GM18873 (cell line): ENCODE measurements around the gene PLEKHM1.
"Not testable (repeated sequence)": the region's sequence is repeated elsewhere in the genome, so short reads cannot be mapped to it uniquely, and the experiment has no call there.

Source experiments
- ATAC-seq: cut with Tn5 transposase; IDR thresholded peaks from one replicate; pipeline ENCODE4 v1.9.1; 2021; ENCODE audit warnings: mild to moderate bottlenecking, moderate library complexity, moderate number of reproducible peaks; ENCODE audit not compliant: unreplicated experiment, low FRiP score

Gene PLEKHM1

GRCh38 chr17:45490615-45491433, at the start of gene PLEKHM1:
Gene PLEKHM1 (minus strand): TSS chr17:45490721. CDS start chr17:45482484, 8,237 bp downstream.
- ATAC-seq: peak; percentile 77

GRCh38 chr17:45538168-45538567, 47.6 kb upstream of the PLEKHM1 start:
- not testable (repeated sequence) for ATAC-seq

- ATAC-seq: not testable (repeated sequence)
These were observed 15.6 kb upstream of the PLEKHM1 start for GRCh38 chr17:45506072-45506471.

GRCh38 chr17:45505183-45505582, 14.7 kb upstream of the PLEKHM1 start:
- not testable (repeated sequence) for ATAC-seq

- not testable (repeated sequence) for ATAC-seq
These were observed 10.7 kb upstream of the PLEKHM1 start for GRCh38 chr17:45501092-45501707.

DNA sequence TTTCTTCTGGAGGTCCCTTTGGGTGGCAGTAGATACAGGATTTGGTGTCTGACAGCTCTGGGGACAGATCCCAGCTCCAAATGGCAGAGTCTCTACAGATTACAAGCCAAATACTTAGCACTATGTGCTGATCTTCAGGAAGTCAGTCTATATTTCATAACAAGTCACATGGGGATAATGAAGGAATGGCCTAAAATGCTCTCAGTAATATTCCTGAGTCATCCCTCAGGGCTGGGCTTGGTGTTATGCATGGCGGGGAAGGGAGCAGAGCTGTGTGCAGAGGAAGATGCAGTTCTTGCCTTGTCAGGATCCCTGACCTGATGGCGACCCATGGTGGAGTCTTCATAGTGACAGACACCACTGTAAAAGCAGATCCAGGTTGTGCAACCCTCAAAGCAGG, 10.0 kb upstream of the PLEKHM1 start:
- ATAC-seq: not testable (repeated sequence)

- ATAC-seq: not testable (repeated sequence)
These were observed 8.7 kb upstream of the PLEKHM1 start for GRCh38 chr17:45499208-45499607.

GRCh38 chr17:45498377-45498776, 7.9 kb upstream of the PLEKHM1 start:
- not testable (repeated sequence) for ATAC-seq

GRCh38 chr17:45497449-45497848, 6.9 kb upstream of the PLEKHM1 start:
- not testable (repeated sequence) for ATAC-seq

- not testable (repeated sequence) for ATAC-seq
These were observed 6.0 kb upstream of the PLEKHM1 start for GRCh38 chr17:45496507-45496906.

DNA sequence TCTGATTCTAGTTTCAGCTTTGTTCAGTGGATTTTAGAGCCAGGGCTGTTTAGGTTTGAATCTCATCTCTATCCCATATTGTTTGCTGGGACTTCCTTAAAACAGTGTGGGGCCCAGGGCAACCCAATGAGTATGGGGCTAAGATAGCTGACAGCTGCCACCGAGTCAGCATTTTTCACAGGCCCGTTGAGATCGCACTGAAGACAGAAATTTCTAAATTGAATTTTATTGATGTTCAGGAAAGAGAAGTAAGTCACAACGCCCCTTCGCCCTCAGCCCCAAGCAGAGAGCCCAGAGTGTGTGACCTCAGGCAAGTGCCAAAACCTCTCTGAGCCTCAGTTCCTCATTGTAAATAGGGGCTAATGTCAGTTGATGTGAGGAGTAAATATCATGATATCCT, 4.0 kb upstream of the PLEKHM1 start:
- not testable (repeated sequence) for ATAC-seq

DNA sequence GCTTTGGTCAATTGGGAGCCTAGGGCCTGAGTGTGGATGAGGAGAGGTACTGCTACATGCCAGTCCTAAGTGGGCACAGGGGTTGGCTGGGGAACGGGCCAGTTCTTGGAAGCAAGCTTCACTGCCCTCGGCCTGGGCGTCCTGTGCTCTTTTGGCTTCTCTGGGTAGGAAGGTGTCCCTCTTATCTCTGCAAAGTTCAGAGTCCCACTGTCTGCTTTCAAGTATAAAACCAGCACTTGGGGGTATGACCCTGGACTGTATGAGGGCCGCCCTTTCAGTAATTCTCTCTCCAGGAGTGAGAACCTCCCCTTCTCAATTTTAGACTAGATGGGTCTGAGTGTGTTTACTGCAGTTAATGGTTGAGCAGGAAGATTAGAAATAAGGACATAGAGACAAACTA, 1.6 kb upstream of the PLEKHM1 start:
- ATAC-seq: not testable (repeated sequence)

DNA sequence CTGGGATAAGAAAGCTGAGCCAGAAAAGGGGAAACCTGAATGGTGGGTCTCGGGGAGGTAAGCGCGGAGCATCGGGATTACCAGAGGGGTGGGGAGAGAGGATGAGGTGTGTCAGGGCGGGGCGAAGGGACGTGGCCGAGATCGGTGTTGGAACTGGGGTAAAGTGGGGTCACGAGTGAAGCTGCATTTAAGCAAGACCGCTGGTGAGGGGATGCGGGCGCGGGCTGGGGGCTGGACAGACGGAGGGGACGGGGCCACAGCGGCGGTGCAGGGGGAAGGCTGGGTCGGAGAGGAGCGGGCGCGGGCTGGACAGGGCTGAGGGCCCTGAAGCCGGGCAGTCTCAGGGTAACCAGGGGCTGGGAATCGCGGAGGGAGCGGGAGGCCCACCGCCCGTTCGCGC, 323 bp downstream of the PLEKHM1 start:
- peak; percentile 31 for ATAC-seq

DNA sequence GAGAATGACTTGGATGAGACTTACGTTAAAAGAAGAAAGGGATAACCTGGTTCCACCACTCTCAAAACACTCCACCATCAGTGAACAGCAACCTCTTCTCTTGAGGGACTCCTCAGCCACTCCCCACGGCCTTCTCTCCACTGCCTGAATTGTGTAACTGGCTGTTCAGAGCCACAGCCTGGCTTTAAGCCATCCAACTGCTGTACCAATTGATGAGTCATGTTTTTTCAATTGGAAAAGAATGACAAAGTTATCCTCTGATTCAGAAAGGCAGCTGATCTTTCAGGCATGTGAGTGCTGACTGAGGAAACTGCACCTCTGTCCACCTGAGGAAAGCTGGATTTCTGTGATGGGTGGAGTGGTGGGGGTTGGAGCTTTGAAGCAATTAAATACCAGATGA, 2.8 kb downstream of the PLEKHM1 start:
- ATAC-seq: not testable (repeated sequence)

DNA sequence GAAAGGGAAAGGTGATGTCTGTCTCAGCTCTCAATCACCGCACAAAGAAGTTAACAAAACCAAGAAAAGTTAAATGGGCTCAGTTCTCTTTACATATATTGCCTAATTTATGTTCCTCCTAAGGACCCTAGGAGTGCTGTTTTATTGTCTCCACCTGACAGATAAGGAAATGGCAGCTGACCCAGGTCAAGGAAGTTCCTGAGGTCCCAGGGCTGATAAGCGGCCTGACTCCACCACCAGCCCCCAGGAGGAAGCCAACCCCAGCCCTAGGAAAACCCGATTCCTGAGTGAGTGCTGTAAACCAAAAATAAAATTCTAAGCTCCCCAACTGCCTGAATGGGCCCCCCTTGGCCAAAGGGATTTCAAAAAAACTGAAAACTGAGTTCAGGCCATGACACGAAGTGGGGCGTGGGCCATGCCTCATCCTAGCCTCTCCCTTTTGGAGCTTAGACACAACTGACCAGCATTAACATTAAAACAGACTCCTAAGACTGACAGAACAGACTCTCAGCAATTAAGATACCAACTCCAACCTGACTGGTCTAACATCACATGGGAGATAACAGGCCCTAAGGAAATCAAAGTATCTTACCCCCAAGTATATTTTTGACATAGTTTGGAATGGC, 6.8 kb downstream of the PLEKHM1 start:
- not testable (repeated sequence) for ATAC-seq

DNA sequence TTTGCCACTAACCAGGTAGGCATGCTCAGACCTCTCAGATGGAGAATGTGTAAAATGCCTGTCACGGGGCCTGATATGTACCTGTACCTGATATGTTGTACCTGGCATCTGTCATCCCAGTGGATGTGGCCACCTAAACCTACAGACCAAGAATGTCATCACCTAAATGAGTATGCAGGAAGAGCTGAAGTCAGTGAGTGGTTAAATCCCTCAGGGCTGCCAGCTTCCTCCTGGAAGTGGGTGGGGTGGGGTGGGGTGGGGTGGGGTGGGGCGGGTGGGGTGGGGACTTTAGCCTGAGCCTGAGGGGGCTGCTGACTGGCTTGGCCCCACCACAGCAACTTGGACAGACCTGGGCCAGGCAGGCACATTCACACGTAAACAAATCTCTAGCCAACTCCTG, 7.3 kb downstream of the PLEKHM1 start:
- not testable (repeated sequence) for ATAC-seq

DNA sequence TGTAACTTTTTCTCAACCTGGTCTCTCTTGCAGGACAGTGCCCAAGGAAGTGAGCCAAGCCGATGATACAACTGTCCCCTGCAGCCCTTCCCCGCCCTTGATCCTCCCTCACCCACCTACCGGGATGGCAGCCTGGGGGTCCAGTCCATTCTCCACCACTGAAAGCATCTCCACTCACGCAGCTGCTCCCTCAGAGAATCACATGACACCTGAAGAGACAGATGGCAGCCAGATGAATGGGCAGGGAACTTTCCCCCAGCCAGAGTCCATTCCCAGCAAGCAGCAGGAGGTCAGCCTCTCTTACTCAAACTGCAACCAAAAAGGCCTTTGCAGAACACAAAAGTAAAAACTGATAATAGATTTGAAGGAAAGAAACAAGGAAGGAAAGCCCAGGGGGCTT, 8.2 kb downstream of the PLEKHM1 start:
- not testable (repeated sequence) for ATAC-seq

- not testable (repeated sequence) for ATAC-seq
These were observed 15.1 kb downstream of the PLEKHM1 start for GRCh38 chr17:45475436-45475835.

- ATAC-seq: not testable (repeated sequence)
These were observed 18.3 kb downstream of the PLEKHM1 start for GRCh38 chr17:45472249-45472648.

GRCh38 chr17:45469204-45469563, 21.3 kb downstream of the PLEKHM1 start:
- not testable (repeated sequence) for ATAC-seq
